HG03039 (cell line): ENCODE data around the gene WRNIP1.

Experiments
- ATAC-seq: cut with Tn5 transposase; IDR thresholded peaks from one replicate; pipeline ENCODE4 v1.9.1; 2021; ENCODE audit warnings: mild to moderate bottlenecking, moderate library complexity; ENCODE audit not compliant: unreplicated experiment

WRNIP1 gene

GRCh38 chr6:2765166-2765895 lies at the start of gene WRNIP1:
WRNIP1 (plus strand) TSS chr6:2765393; CDS start chr6:2765623, 230 bp downstream.
- peak; percentile 82 for ATAC-seq

DNA sequence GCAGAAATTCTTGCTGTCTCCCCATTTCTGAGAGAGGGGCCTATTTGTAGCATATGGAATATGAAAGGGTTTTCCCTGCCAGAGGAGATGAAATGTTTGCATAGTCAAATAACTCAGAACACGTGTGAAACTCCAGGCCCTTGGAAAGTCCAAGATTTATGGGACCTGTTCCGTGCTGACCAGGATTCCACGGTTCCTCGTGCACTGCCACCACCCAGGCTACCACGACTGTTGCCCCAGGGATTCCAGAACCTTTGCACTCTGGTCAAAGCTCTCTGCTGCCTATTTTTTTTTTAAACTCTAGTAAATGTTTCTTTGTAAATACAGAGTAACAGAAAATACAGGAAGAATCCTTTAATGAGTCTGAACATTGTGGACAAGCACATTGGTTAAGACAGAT lies 49.5 kb upstream of the WRNIP1 start:
- ATAC-seq, result no peak

DNA sequence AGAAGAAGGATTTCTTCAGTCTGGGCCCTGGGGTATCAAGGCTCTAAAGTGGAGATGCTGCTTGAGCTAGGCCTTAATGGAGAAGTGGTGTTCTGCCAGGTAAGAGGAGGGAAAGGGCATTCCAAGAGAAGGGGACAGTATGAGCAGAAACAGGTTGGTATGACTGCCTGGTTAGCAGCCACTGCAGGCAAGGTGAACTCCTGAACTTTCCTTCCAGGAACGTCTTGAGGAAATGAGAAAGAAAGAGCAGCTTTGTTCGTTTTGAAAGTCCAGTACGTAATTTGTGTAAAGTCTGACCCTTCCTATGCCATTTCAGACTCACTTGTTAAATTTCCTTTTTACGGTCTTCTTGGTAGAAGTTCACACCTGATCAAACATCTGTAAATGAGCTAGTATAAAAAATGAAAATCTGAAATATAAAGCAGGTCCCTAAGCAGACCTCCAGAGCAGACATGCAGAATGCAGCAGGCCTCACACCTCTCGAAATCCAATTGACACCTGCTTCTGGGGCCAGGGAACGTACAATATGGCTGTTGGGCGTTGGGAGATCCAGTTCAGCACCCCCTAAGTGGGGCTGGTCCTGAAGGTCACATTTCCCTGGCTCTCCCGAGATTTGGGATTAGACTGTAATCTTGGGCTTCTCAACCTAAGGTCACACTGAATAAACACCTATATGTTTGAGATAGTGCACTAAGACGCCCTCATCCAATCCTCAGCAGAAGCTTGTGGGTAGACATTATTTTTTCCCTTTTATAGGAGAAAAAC lies 48.1 kb upstream of the WRNIP1 start:
- ATAC-seq, result no peak

DNA sequence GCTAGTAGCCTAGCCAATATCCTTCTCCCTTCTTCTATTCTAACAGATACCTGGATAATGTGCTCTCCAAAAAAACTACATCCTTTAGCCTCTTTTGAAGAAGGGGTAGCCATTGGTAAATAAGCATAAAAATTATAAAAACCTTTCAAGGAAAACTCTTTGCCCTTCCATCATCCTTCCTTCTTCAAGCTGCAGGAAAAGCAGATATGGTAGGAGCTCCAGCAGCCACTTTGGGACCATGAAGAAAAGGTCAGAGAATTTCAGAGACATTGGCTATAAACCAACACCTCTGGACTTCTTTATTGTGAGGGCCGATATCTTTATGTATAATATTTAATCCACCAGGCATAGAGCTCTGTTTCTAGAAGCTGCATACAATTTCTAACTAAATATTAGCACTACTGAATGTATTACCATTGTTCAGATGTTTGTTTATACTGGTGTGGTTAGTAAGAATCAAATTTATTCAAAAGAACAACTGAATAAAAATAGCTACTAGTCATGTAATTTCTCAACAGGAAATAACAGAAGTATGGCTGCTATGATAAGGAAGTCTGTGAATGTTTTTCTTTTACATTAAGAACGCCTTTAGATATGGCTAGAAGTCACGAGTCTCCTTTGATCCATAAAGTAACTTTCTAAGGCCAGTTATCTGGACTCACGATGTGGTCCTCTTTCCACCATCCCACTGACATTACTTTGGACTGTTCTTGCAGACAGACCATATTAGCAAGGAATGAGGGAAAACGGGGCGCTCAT lies 46.7 kb upstream of the WRNIP1 start:
- ATAC-seq, result no peak

DNA sequence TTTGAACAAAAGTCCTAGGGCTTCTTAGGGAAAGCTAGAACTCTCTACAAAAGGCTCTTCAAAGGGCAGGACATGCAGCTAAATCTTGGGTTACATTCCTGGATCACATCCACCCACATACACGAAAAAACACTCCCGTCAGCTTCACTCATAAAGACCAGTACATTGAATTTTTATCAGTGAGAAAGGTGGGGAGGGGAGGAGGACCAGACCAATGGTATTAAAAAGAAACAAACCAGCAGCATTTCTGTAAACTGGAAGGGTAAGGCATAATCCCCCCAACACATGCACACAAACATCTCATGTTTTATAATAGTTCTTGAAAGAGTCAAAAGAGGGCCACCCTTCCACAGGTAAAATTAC lies 46.1 kb upstream of the WRNIP1 start:
- ATAC-seq, result no peak

- ATAC-seq, result no peak
Measured at GRCh38 chr6:2721219-2721618, 44.0 kb upstream of the WRNIP1 start.

GRCh38 chr6:2725364-2725988 lies 39.7 kb upstream of the WRNIP1 start:
- ATAC-seq, result no peak

DNA sequence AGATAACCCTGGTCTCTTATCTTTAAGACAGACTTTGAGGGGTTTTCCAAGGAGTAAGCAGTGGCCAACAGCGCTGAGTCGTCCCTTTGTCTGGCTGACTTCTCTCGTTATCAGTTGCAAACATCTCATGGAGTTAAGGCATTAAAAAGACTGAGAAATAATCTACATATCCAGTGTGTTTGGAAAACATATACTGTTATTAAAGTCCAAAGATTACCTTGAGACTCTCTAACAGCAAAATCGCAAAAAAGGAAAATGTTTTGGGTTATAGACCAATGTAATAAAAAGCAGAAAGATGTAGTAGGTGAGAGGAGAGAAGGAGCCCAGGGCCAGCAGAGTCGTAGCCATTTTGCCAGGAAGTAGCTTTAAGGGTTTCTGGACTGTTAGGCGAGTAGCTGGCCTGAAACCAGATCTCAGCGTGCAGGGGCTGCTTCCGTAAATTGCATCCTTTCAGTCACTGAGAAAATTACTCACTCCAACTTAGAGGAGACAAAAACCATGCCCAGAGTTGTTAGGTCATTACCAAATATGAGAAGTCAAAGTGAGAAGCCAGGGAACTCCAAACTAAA lies 39.1 kb upstream of the WRNIP1 start:
- ATAC-seq, result no peak

DNA sequence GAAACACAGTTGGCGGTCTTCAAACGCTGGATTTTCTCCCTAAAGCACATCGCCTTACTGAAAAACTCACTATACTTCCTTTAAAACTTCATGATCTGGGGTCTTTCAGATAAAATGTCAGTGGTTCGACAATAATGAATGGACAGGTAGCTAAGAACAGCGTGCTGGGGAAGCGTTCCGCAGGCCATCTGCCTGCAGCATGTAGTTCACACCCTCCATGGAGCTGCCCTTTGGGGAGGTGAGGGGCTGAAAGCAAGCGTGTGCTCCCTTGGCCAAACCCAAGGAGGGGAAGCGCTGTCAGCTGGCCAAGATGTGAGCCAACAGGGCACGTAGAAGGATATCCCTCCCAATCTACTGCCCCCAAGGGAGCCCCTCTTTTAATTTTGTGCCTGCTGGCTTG lies 35.3 kb upstream of the WRNIP1 start:
- ATAC-seq, result no peak

GRCh38 chr6:2730353-2731107 lies 34.7 kb upstream of the WRNIP1 start:
- no peak for ATAC-seq

DNA sequence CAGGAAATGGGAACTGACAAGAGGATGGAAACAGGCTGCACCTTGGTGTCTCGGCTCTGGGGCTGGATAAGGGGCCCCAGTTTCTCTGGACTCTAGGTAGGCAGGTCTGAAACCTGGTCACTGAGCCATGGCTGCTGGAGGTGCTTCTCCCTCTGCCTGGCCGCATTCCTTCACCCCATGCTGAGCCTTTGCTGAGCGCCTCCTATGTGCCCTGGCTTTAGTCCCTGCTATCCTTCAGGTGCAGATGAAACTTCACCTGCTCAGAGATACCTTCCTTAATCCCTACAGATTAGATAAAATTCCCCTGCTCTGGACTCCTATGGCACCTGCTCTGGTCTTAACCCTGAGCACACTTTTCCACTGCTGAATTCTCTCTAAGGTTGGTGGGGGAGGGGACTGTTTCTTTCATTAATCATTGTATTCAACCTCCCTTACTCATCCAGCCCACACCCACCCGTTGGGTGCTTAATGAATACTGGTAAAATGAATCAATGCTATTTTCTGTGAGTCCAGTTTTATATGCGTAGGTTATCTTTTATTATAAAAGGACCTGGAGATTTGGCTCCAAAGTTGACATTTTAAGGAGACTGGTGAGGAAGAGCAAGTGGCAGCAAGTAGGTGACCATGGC lies 33.8 kb upstream of the WRNIP1 start:
- ATAC-seq, result no peak

- no peak for ATAC-seq
Measured at GRCh38 chr6:2732503-2733089, 32.6 kb upstream of the WRNIP1 start.

DNA sequence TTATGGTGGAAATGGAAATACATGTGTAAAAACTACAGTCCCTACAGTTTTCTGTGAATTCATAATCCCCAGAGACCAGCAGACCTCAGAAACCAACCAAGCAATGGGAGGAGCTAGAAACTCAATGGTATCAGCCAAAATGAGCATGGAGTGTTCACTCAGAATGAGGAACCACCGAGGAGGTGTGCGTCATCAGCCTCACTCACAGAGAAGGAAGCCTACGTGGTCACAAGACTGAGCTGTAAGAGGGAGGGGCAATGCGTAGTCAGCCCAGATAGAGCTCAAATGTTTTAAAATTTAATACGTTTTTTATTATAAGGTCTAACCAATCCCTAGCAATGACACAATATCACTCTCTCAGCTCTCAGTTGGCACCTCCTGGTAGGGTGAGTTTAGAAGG lies 31.9 kb upstream of the WRNIP1 start:
- ATAC-seq, result peak; percentile 89

DNA sequence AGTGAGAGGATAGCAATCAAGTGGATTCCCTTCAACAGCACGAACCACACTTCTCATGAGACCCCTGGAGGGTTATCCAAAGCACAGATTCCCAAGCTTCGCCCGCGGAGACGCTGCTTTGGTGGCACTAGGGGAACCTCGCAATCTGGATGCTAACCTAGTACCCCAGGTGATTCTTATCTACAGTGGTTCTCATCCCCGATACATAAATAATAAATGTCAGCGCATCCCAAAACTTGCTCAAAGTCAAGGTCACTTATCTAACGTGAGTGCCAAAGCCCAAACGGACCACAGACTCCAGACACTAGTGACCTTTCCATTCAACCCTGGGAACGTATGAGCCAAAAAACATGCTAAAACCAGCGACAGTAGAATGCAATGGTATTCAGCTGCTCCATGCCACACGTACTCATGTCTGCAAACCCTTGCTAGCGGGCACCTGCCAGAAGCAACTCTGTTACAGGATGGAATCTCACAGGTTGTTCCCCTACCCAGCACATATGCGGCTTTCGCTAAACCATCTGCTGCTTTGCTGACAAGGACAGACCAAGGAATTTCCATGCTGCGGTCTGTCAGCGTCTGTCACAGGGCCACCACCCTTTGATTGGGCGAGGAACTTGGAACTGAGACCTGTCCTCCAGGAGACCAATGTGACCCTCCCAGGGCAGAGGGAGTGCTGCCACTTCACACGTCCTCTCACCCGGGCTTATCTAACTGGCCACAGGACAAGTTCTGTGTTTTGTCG lies 31.3 kb upstream of the WRNIP1 start:
- no peak for ATAC-seq

DNA sequence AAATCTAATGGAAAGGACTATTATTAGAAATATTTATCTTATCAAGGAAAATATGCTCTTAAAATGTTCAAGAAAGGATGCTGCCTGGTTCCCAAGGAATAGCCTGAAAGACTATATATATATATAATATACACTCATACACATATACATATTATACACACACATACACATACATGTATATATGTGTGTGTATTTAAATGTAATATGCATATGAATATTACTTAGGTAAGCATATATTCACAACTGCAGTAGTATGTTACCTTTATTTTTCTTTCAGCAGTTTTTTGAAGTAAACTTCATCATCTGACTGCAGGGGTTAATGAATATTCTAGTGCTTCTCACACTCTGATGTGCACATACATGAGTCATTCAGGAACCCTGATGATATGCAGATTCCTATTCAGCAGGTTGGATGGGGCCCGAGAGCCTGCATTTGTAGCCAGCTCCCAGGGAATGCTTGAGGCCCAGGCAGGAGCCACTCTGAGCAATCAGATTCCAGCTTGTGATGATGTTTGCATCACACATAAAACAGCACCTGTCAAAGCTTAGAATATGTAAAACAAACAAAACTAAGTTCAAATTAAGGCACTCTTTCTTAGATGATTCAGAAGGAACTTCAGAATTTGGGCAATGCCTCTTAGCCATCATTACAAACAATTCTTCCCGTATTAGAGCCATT lies 30.6 kb upstream of the WRNIP1 start:
- ATAC-seq, result no peak

GRCh38 chr6:2737885-2738284 lies 27.3 kb upstream of the WRNIP1 start:
- no peak for ATAC-seq

GRCh38 chr6:2738373-2738979 lies 26.7 kb upstream of the WRNIP1 start:
- no peak for ATAC-seq

- ATAC-seq, result no peak
Measured at GRCh38 chr6:2739335-2739734, 25.9 kb upstream of the WRNIP1 start.
